Stimulated activated CD4-positive, alpha-beta T cell treated with anti-CD3 and anti-CD28 coated beads, TNF-alpha, amount 100 ng/mL, for 48 hours (primary cell): Measurements from ENCODE around the gene HMGCS2.

ENCODE experiments used
- DNase-seq, 3 donors: peaks; one replicate each; pipeline ENCODE4 v3.0.0-alpha.2; 2020; ENCODE audit warnings: low read depth in 3 of 3

HMGCS2 gene

DNA sequence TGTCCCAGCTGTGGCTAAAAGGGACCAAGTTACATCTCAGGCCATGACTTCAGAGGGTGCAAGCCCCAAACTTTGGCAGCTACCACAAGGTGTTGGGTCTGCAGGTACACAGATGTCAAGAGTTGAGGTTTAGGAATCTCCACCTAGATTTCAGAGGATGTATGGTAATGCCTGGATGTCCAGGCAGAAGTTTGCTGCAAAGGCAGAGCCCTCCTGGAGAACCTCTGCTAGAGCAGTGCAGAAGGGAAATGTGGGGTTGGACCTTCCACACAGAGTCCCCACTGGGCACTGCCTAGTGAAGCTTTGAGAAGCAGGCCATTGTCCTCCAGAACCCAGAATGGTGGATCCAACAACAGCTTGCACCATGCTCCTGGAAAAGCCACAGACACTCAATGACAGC, 67.0 kb downstream of the HMGCS2 start:
- DNase-seq, result no peak

DNA sequence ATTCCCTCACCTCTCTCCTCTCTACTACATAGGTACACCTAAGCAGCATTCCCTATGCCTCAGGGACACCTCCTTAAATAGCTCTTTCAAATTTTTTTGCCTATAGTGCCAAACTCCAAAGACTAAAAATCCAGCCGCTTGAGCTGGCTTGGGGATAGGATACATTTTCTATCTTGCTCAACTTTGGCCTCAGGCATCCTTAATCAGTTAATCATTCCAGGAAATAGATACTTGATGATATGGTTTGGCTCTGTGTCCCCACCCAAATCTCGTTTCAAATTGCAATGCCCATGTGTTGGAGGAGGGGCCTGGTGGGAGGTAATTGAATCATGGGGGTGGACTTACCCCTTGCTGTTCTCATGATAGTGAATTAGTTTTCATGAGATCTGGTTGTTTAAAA, 68.4 kb downstream of the HMGCS2 start:
- no peak for DNase-seq
